Loucy (cell line): ENCODE measurements around the gene ABHD10.

Source experiments
- H2AFZ ChIP-seq: fragments of 200-600 bp; sonication (generic); 2 replicates; pipeline ENCODE4 v1.6.0; 2016; ENCODE audit warnings: antibody characterized with exemption, mild to moderate bottlenecking, low read length, moderate library complexity
- H3F3A ChIP-seq: fragments of 200-600 bp; 2 replicates; pipeline ENCODE4 v1.6.0; 2016; ENCODE audit warnings: antibody characterized with exemption, low read depth, mild to moderate bottlenecking
- H3K27me3 ChIP-seq: fragments of 200-600 bp; sonication (generic); 2 replicates; pipeline ENCODE4 v1.6.1; 2014; ENCODE audit warnings: low read length, mild to moderate bottlenecking; ENCODE audit not compliant: insufficient read depth, poor library complexity, severe bottlenecking
- H3K36me3 ChIP-seq: fragments of 200-600 bp; sonication (generic); 2 replicates; pipeline ENCODE4 v1.6.1; 2016; ENCODE audit warnings: low read length; ENCODE audit not compliant: insufficient read depth
- H3K4me1 ChIP-seq: fragments of 200-600 bp; sonication (generic); 2 replicates; pipeline ENCODE4 v1.5.1; 2014; ENCODE audit warnings: low read length, mild to moderate bottlenecking; ENCODE audit not compliant: insufficient read depth, poor library complexity, severe bottlenecking
- H3K4me2 ChIP-seq: fragments of 200-600 bp; sonication (generic); 2 replicates; pipeline ENCODE4 v1.6.0; 2014; ENCODE audit warnings: antibody characterized with exemption, low read length, low read depth, mild to moderate bottlenecking; ENCODE audit not compliant: poor library complexity, severe bottlenecking
- H3K4me3 ChIP-seq: fragments of 200-600 bp; sonication (generic); 2 replicates; pipeline ENCODE4 v1.5.1; 2014; ENCODE audit warnings: low read length, mild to moderate bottlenecking, mixed read lengths; ENCODE audit not compliant: poor library complexity, severe bottlenecking
- H3K79me2 ChIP-seq: fragments of 200-600 bp; sonication (generic); 2 replicates; pipeline ENCODE4 v1.6.1; 2014; ENCODE audit warnings: low read length; ENCODE audit not compliant: insufficient read depth
- H3K9ac ChIP-seq: fragments of 200-600 bp; sonication (generic); 2 replicates; pipeline ENCODE4 v1.6.0; 2014; ENCODE audit warnings: mild to moderate bottlenecking, low read depth, low read length, moderate library complexity; ENCODE audit not compliant: poor library complexity, severe bottlenecking
- H3K9me2 ChIP-seq: fragments of 200-600 bp; sonication (generic); replicated peaks from 2 replicates; pipeline ENCODE4 v1.6.1; 2016; ENCODE audit warnings: low read depth, low read length, mixed read lengths
- H3K9me3 ChIP-seq: fragments of 200-600 bp; sonication (generic); 2 replicates; pipeline ENCODE4 v1.6.1; 2014; ENCODE audit warnings: mild to moderate bottlenecking, antibody characterized with exemption, low read length, low read depth; ENCODE audit not compliant: insufficient read depth
- H4K20me1 ChIP-seq: fragments of 200-600 bp; sonication (generic); 2 replicates; pipeline ENCODE4 v1.6.0; 2014; ENCODE audit warnings: antibody characterized with exemption, low read length, mild to moderate bottlenecking; ENCODE audit not compliant: insufficient read depth, poor library complexity, severe bottlenecking
- EZH2phosphoT487 ChIP-seq: fragments of 200-600 bp; IDR thresholded peaks from 2 replicates; pipeline ENCODE4 v1.6.1; 2018; ENCODE audit warnings: antibody characterized with exemption, mild to moderate bottlenecking, moderate library complexity, borderline replicate concordance
- TF ChIP-seq, protein P1 (sequence below): fragments of 200-600 bp; sonication (generic); conservative IDR thresholded peaks from 2 replicates; pipeline ENCODE4 v1.5.1; 2014; ENCODE audit warnings: mild to moderate bottlenecking, antibody characterized with exemption, low read length

ABHD10 gene

DNA sequence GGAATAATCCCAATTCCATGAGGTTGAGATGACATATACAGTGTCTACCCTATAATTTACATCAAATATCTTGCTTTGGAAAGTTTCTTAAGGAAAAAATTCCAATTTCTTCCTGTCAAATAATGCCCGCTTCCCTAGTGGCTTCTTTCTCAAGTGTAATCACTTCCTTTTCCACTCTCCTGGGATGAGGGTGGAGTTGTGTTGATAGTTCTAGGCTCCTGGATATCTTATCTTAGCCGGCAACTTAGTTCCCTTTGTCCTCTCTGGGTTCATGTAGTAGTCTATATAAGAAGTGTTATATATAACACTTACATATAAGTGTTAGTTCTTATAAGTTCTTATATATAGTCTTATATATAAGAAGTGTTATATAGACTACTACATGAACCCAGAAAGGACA lies 30.8 kb downstream of the ABHD10 start:
- peaks cover 12% of the 10 kb centered on the region for H3K4me1 ChIP-seq
- H2AFZ ChIP-seq, result no peak overlapping the region
- TF ChIP-seq, protein P1, sequence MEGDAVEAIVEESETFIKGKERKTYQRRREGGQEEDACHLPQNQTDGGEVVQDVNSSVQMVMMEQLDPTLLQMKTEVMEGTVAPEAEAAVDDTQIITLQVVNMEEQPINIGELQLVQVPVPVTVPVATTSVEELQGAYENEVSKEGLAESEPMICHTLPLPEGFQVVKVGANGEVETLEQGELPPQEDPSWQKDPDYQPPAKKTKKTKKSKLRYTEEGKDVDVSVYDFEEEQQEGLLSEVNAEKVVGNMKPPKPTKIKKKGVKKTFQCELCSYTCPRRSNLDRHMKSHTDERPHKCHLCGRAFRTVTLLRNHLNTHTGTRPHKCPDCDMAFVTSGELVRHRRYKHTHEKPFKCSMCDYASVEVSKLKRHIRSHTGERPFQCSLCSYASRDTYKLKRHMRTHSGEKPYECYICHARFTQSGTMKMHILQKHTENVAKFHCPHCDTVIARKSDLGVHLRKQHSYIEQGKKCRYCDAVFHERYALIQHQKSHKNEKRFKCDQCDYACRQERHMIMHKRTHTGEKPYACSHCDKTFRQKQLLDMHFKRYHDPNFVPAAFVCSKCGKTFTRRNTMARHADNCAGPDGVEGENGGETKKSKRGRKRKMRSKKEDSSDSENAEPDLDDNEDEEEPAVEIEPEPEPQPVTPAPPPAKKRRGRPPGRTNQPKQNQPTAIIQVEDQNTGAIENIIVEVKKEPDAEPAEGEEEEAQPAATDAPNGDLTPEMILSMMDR, result no peak
- no peak for TF ChIP-seq EZH2phosphoT487
- no peaks in the 10 kb centered on the region for H3K9me2 ChIP-seq
- H3K27me3 ChIP-seq, result no peaks in the 10 kb centered on the region
- H3F3A ChIP-seq, result no peaks in the 10 kb centered on the region
- no peaks in the 10 kb centered on the region for H3K79me2 ChIP-seq
- no peak overlapping the region for H3K4me3 ChIP-seq
- no peaks in the 10 kb centered on the region for H3K9me3 ChIP-seq
- no peak overlapping the region for H3K9ac ChIP-seq
- H3K36me3 ChIP-seq, result no peaks in the 10 kb centered on the region
- H3K4me2 ChIP-seq, result no peak overlapping the region
- H4K20me1 ChIP-seq, result no peaks in the 10 kb centered on the region

DNA sequence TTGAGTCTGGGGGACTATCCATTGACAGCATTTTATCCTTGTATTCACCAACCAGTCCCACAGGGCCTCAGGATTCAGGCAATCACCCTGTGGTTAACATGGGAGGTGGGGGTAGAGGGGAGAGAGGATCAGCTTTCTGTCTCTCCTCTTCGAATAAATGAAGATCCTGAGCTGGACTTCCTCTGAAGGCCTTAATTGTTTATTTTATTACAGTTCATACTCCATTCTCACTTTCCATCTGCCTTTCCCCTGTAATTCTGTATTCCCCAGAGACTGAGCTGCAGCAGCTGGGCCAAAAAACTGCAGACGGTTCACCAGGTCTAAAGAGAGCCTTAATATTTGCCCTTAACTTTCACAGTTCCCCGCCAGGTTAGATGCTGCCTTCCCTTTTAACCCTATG lies 31.8 kb downstream of the ABHD10 start:
- Histone ChIP-seq H3K27me3 (no peaks in the 10 kb centered on the region), H3K9me3 (no peaks in the 10 kb centered on the region), H3K4me1 (peaks cover 12% of the 10 kb centered on the region), H3K79me2 (no peaks in the 10 kb centered on the region), H4K20me1 (no peaks in the 10 kb centered on the region), H3K36me3 (no peaks in the 10 kb centered on the region), H3K9ac (no peak overlapping the region), H3F3A (no peaks in the 10 kb centered on the region), H2AFZ (no peak overlapping the region; the same call in 1 of the 2 replicates), H3K9me2 (no peaks in the 10 kb centered on the region), H3K4me2 (peak overlapping the region; percentile 30), H3K4me3 (no peak overlapping the region)
- TF ChIP-seq EZH2phosphoT487, result no peak
- TF ChIP-seq, protein P1, result no peak

DNA sequence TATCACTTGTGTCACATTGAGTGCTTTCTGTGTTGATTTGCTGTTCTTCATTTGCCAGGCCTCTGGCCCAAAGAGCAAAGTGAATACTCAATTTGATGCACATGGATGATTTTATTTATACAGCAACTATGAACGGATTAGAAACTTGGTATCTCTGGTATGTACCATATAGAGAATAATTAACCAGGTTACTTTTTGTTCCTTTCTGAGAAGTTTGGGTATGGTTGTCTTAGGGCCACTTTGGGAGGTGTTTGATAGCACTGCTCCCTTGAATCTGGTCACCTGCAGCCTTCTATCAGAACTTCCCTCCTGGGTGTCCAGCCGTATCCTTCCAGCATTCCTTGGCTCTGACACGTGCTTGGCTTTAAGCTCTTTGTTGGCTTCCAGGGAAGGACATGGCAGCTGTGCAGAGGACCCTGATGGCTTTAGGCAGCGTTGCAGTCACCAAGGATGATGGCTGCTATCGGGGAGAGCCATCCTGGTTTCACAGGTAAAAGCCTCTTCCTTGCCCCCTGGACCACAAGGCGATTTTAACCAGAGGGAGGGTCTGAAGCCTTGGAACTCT lies 32.6 kb downstream of the ABHD10 start:
- Histone ChIP-seq H3K36me3 (no peaks in the 10 kb centered on the region), H3K4me3 (no peak overlapping the region), H3K9me3 (no peaks in the 10 kb centered on the region), H3K4me2 (no peak overlapping the region), H2AFZ (no peak overlapping the region), H3F3A (no peaks in the 10 kb centered on the region), H3K27me3 (no peaks in the 10 kb centered on the region), H3K9ac (no peak overlapping the region), H3K9me2 (no peaks in the 10 kb centered on the region), H4K20me1 (no peaks in the 10 kb centered on the region), H3K79me2 (no peaks in the 10 kb centered on the region), H3K4me1 (peaks cover 12% of the 10 kb centered on the region)
- TF ChIP-seq, protein P1, result no peak
- no peak for TF ChIP-seq EZH2phosphoT487
